ENCODE results near the gene LCA5.

GRCh38 chr6:79554305-79554704 lies 17.1 kb upstream of the LCA5 start:
- no peak for TF ChIP-seq POLR2A (IDR thresholded peaks at IDR 0.05; ENCODE audit: low read depth, low read length)
- no peak for TF ChIP-seq TAF1 (IDR thresholded peaks at IDR 0.05; ENCODE audit: borderline replicate concordance, low read depth, low read length)
- no peak for TF ChIP-seq POLR2AphosphoS5 (IDR thresholded peaks at IDR 0.05; ENCODE audit: low read depth, low read length)

Measured in GM12892 (cell line).